HEK293T (cell line): ENCODE data around the gene BTBD17.

Source experiments
- ARNT ChIP-seq: fragments of 450-650 bp; IDR thresholded peaks from 2 replicates; pipeline ENCODE4 v1.6.1; 2017; ENCODE audit warnings: mild to moderate bottlenecking
- BHLHE40 ChIP-seq: fragments of 450-650 bp; IDR thresholded peaks from 2 replicates; pipeline ENCODE4 v1.6.1; 2016; ENCODE audit warnings: mild to moderate bottlenecking, moderate library complexity, borderline replicate concordance
- CTBP1 ChIP-seq: fragments of 450-650 bp; IDR thresholded peaks from 2 replicates; pipeline ENCODE4 v1.6.1; 2016; ENCODE audit warnings: borderline replicate concordance
- FOXK2 ChIP-seq: fragments of 450-650 bp; IDR thresholded peaks from 2 replicates; pipeline ENCODE4 v1.6.1; 2016; ENCODE audit warnings: mild to moderate bottlenecking
- SP1 ChIP-seq: fragments of 450-650 bp; IDR thresholded peaks from 2 replicates; pipeline ENCODE4 v1.6.1; 2017

DNA sequence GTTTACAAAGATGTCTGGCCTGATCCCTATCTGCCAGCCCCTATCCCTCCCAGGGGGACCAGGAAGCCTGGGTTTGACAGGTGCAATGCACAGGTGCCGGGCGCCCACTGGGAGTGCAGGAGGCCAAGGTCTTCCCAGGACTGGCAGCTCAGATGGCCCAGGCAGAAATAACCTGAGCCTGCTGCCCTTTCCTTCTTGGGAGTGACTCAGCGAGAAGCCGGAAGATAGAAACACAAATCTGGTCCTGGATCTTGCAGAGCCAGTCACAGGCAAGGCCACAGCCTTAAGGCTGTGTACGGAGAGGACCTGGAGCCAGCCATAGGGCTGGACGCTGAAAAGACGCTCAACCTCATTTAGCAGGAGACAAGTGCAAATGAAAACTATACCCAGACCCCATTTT is 33.3 kb upstream of the BTBD17 start:
- TF ChIP-seq ARNT (no peak), SP1 (no peak), CTBP1 (no peak), BHLHE40 (no peak), FOXK2 (no peak)
